Measurements from ENCODE around the gene ZNF423. TPM values are rescaled to one million over a fixed set of nuclear protein-coding genes. Genes with fewer than 3 reads are reported as not detected.

ZNF423 gene
- total RNA-seq, 1 donor from 2014 or later = 0.69 TPM

DNA sequence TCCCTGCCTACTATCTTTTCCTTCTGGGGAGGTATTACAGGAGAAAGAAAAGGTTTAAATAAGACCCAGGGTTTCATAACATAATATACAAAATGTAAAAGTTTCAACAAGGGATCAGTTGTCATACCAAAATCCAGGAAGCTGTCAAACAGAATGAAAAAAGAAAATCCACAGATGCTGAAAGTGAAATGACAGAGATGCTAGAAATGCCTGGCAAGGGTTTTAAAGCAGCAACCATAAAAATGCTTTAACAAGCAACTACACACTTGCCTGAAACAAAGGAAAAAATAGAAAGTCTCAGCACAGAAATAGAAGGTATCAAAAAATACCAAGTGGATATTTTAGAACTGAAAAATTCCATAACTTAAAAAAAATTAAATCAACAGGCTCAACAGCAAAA is 377.3 kb downstream of the ZNF423 start:
- DNase-seq (ENCODE audit: low read depth) = no peak
- no peak for TF ChIP-seq CTCF (conservative IDR thresholded peaks at IDR 0.05; ENCODE audit: low read depth, low read length)
- no peak overlapping the region for H3K4me3 ChIP-seq (ENCODE audit: low read depth, low read length)

DNA sequence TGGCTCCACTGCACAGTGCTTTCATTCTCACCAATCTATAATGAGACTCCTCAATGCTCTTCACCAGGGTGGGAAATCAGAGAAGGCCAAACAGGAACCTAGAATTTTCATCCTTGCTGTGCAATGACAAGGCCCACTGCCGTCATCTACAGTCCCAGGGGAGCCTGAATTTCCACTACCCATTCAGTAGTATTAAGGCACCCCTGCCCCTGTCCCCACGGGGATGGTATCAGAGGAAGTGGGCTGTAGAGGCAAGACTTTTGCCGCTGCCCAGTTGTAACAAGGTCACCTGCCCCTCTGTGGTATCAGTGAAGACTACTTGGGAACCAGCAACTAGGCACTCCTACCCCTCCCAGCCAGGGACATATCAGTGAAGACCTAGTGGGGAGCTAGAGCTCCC is 377.8 kb downstream of the ZNF423 start:
- TF ChIP-seq CTCF (conservative IDR thresholded peaks at IDR 0.05; ENCODE audit: low read depth, low read length) = no peak
- no peak for DNase-seq (ENCODE audit: low read depth)
- H3K4me3 ChIP-seq (ENCODE audit: low read depth, low read length) = no peak overlapping the region

- H3K4me3 ChIP-seq (ENCODE audit: low read depth, low read length) = no peak overlapping the region
- TF ChIP-seq CTCF (conservative IDR thresholded peaks at IDR 0.05; ENCODE audit: low read depth, low read length) = no peak
- DNase-seq (ENCODE audit: low read depth) = no peak
Observed at GRCh38 chr16:49477250-49477895, 378.5 kb downstream of the ZNF423 start.

DNA sequence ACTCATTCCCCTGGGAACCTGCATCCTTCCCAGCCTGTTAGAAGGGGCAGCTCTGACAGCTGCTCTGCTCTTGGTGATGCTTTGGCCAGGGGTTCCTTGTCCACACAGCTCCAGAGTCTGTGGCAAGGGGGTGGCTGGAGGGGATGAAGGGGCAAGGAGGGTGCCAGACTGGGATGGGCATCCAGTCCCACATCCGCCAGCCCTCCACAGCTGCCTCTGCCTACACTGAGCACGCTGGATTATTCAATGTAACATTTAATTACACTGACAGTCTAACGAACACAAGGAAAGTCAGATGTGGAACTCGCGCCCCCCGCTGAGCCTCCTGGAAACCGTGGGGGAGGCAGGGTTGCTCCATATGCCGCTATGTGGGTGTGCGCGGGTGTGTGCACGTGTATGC is 381.2 kb downstream of the ZNF423 start:
- H3K4me3 ChIP-seq (ENCODE audit: low read depth, low read length) = no peak overlapping the region
- no peak for TF ChIP-seq CTCF (conservative IDR thresholded peaks at IDR 0.05; ENCODE audit: low read depth, low read length)
- DNase-seq (ENCODE audit: low read depth) = no peak

GRCh38 chr16:49473773-49474172 is 382.1 kb downstream of the ZNF423 start:
- no peak for TF ChIP-seq CTCF (conservative IDR thresholded peaks at IDR 0.05; ENCODE audit: low read depth, low read length)
- DNase-seq (ENCODE audit: low read depth) = no peak
- no peak overlapping the region for H3K4me3 ChIP-seq (ENCODE audit: low read depth, low read length)

- no peak overlapping the region for H3K4me3 ChIP-seq (ENCODE audit: low read depth, low read length)
- TF ChIP-seq CTCF (conservative IDR thresholded peaks at IDR 0.05; ENCODE audit: low read depth, low read length) = no peak
- no peak for DNase-seq (ENCODE audit: low read depth)
Observed at GRCh38 chr16:49473131-49473530, 382.8 kb downstream of the ZNF423 start.

GRCh38 chr16:49472598-49472997 is 383.3 kb downstream of the ZNF423 start:
- no peak overlapping the region for H3K4me3 ChIP-seq (ENCODE audit: low read depth, low read length)
- DNase-seq (ENCODE audit: low read depth) = no peak
- TF ChIP-seq CTCF (conservative IDR thresholded peaks at IDR 0.05; ENCODE audit: low read depth, low read length) = no peak
